HG03108 (cell line): ENCODE results near the gene DLAT.
"Not testable (repeated sequence)": the region's sequence is repeated elsewhere in the genome, so short reads cannot be mapped to it uniquely, and the experiment has no call there.

Experiments used
- ATAC-seq: cut with Tn5 transposase; IDR thresholded peaks from one replicate; pipeline ENCODE4 v1.9.1; 2021; ENCODE audit warnings: moderate library complexity; ENCODE audit not compliant: unreplicated experiment

DLAT gene

DNA sequence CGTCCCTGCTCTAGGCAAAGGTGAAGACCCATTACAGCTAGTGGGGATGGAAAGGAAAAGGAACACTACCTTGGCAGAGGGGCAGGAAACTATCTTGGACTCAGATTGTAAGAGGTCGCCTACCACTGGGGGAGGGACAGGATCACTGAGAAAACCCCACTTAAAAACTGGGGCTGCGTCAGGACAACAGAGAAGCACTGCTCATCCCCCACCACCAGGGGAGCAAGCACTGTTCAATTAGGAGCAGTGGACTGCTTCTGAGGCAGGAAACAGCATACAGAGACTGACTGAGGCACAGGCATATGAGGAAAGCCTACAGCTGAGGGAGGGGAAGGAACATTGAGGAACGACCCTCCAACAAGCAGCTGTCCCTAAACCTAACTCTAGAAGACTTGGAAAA is 20.8 kb upstream of the DLAT start:
- ATAC-seq, result peak; percentile 93

DNA sequence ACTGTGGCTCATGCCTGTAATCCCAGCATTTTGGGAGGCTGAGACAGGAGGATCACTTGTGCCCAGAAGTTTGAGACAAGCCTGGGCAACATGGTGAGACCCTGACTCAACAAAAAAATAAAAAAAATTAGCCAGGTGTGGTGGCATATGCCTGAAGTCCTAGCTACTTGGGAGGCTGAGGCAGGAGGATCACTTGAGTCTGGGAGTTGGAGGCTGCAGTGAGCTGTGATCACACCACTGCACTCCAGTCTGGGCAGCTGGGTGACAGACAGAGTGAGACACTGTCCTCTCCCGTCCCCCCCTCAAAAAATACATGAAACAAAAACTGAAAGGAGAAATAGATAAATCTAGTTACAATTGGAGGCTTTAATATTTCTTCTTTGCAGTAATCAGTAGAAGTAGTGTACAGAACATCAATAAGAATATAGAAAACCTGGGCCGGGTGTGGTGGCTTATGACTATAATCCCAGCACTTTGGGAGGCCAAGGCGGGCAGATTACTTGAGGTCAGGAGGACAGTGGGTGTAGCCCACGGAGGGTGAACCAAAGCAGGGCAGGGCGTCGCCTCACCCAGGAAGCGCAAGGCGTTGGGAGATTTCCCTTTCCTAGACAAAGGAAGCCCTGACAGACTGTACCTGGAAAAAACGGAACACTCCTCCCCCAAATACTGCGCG is 19.6 kb upstream of the DLAT start:
- ATAC-seq, result no peak

DNA sequence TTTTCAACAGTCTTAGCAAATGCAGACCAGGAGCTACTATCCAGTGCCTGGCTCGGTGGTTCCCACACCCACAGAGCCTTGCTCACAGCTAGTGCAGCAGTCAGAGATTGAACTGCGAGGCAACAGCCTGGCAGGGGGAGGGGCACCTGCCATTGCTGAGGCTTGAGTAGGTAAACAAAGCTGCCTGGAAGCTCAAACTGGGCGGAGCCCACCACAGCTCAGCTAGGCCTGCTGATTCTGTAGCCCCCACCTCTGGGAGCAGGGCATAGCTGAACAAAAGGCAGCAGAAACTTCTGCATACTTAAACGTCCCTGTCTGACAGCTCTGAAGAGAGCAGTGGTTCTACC is 19.1 kb upstream of the DLAT start:
- not testable (repeated sequence) for ATAC-seq

DNA sequence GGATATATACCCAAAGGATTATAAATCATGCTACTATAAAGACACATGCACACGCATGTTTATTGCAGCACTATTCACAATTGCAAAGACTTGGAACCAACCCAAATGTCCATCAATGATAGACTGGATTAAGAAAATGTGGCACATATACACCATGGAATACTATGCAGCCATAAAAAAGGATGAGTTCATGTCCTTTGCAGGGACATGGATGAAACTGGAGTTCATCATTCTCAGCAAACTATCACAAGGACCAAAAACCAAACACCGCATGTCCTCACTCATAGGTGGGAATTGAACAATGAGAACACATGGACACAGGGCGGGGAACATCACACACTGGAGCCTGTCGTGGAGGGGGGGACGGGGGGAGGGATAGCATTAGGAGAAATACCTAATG is 13.8 kb upstream of the DLAT start:
- ATAC-seq, result not testable (repeated sequence)

DNA sequence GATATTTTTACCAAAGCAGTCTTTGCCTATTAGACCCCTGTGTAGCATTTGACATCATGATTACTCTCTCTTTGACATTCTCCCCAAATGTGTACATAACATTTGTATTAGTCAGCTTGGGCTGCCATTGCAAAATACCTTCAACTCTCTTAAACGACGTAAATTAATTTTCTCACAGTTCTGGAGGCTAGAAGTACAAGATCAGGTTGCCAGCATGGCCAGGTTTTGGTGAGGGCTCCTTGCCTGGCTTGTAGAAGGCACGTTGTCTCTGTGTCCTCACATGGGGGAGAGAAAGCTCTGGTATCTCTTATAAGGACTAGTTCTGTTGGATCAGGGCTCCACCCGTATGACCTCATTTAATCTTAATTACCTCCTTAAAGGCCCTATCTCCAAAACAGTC is 12.3 kb upstream of the DLAT start:
- no peak for ATAC-seq

DNA sequence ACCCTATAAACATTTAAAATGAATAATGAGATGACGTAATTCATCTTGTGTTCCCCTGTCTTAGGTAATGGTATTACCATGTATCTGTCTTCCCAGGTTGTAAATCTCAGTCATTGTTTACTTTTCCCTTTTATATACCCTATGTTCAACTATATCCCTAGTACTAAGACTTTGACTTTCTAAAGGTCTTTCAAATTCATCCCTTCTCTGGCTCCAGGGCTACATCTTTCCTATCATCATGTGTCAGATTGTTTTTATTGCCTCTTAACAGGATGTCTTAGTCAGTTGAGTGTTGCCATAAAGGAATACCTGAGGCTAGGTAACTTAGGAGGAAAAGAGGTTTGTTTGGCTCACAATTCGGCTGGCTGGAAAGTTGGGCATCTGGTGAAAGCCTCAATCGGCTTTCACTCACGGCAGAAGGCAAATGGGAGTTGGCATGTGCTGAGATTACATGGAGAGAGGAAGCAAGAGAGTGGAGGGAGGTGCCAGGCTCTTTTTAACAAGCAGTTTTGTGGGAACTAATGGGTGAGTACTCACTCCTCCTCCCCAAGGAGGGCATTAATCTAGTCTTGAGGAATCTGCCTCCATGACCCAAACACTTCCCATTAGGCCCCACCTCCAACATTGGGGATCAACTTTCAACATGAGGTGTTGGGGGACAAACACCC is 11.6 kb upstream of the DLAT start:
- no peak for ATAC-seq

DNA sequence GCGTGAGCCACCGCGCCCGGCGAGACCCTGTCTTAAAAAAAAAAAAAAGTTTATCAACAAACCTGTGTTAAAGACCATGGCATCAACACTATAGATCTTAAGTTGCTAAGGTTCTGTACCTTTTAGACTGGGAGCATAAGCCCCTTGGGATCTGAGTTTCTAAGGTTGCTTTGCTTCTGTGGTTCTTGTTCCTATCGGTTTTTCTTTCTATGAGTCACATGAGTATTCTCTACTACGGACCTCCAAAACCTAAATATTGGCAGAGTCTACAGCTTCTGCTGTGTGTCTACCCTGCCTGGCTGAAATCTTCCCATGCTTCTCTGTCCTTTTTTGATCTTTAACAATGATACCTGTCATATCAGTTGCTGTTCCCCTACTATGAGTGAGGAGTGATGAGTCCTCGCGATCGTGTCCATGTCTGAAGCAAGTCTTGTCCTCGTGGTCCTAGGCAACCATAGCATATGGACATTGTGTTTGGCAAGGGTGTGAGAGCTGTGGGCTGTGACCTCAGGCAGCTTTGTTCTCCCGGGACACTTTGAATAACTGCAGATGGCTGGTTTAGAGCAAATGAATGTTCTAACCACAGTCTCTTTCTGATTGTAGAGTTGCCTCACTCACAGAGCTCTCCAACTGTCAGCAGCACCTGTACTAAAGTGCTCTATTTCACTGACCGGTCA is 9.0 kb upstream of the DLAT start:
- ATAC-seq, result peak; percentile 78

DNA sequence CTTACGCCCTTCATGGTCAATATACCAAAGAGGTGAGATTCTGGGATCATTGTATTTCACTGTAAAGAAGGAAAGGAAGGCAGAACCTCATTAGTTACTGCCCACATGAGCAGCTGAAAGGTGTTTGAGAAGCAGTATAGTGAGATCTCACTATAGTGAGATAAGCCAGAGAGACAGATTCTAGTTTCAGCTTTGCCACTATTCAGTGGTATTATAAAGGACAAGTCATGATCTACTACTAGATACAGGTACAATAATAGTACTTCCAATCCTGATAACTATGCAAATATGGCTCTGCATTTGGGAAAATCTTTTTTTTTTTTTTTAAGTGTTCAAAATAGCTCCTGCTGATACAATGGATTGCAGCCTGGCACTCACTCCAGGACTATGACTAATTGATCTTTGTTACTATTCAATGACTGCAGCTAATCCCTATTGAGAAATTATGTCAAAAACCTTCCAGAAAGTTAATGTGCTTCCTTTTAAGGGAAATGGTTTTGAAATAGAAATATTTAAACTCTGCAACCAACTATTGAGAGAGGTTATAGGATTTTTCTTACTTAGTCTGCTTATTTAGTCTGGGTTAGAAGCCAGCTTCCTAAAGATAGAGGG is 8.3 kb upstream of the DLAT start:
- ATAC-seq, result peak; percentile 41

DNA sequence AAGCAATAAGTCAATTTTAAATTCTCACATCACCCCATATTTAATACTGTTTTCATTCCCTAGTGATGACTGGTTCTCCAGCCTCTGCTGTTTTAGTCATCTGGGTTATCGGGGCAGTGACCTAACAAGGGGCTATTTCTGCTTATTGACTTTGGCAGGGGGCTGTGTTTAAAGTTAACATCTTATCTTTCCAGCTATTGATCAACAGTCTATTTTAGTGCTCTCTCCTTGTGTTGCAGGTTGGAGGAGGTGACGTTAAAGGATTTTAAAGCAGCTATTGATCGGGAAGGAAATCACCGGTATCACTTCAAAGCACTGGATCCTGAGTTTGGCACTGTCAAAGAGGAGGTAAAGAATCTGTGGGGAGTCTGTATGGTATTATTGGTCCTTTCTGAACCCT is 7.7 kb upstream of the DLAT start:
- ATAC-seq, result no peak

DNA sequence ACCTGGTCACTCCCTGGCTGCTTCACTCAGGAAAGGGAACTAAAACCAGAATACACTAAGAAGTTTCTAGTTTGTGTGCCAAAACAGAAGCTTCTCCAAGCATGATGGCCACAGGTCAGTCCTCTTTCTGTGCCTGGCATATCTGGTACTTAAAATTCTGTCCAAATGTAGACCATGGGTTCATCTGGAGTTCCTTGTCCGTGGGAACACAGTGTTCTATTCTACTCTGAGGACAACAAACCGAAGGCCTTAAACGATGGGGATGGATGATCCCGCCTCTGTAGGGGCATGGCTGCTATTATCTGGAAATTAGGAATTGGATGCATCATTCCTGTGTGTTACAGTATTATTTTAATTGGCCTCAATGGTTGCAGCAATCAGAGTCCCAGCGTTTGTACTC is 6.1 kb upstream of the DLAT start:
- no peak for ATAC-seq

DNA sequence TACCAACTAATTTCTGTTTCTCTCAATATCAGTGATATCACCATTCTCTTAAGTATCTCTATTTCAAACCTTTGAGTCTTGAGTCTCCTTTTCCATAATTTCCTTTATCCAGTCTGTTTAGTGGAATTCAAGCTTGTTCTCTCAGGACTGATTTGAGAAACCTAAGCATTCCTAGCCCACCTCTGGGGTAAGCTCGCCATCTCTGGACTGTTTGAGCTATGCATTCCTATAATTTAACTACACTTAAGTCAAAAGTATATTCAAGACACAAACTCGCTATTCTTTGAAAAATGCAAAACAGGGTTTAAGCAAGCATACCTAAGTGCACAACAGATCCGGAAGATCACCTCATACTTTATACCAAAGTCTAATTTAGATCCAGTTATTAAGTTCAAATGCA is 2.1 kb upstream of the DLAT start:
- ATAC-seq, result no peak

DNA sequence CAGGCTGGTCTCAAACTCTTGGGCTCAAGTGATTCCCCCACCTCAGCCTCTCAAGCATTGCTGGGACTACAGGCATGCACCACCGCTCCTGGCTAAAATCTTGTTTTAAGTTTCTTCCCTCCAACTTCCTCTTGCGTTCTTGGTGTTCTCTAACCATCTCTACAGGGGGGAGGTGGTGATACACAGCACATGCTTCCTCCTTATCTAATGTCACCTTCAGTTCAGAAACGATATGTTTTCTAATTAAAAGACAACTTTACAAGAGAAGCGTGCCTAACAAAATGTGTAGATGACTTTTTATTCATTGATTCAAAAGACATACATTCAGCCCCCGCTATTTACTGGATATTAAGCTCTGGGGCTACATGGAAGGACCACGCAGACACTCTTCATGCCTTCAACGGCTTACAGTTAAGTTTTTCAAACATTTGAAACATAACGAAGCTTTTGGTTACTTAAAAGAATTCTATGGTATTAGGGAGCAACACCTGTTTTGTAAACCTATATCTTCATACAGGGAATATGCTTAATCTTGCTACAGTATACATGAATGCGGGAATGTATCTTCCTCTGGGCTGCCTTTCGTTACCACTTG is 933 bp upstream of the DLAT start:
- peak; percentile 36 for ATAC-seq

DNA sequence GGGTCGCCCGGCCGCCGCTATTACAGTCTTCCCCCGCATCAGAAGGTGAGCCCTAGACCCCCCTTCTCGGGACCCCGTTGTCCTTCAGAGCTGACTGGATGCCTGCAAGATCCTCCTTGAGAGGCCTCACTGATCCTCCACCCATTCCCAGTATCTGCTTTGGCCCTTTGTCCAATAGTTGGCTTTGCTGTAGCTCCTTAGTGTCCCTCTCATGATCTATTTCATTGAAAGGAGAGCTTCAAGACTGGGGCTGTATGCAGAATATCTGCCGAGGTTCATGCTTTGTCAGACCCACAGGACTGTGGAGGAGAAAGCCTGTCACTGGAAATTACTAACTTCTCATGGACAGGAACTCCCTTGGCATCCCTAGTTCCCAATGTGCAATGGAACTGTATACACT is 499 bp downstream of the DLAT start:
- no peak for ATAC-seq

DNA sequence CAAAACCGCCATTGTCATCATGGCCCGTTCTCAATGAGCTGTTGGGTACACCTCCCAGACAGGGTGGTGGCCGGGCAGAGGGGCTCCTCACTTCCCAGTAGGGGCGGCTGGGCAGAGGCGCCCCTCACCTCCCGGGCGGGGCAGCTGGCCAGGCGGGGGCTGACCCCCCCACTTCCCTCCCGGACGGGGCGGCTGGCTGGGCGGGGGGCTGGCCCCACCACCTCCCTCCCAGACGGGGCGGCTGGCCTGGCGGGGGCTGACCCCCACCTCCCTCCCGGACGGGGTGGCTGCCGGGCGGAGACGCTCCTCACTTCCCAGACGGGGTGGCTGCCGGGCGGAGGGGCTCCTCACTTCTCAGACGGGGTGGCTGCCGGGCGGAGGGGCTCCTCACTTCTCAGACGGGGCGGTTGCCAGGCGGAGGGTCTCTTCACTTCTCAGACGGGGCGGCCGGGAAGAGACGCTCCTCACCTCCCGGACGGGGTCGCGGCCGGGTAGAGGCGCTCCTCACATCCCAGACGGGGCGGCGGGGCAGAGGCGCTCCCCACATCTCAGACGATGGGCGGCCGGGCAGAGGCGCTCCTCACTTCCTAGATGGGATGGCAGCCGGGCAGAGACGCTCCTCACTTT is 1.7 kb downstream of the DLAT start:
- ATAC-seq, result not testable (repeated sequence)

DNA sequence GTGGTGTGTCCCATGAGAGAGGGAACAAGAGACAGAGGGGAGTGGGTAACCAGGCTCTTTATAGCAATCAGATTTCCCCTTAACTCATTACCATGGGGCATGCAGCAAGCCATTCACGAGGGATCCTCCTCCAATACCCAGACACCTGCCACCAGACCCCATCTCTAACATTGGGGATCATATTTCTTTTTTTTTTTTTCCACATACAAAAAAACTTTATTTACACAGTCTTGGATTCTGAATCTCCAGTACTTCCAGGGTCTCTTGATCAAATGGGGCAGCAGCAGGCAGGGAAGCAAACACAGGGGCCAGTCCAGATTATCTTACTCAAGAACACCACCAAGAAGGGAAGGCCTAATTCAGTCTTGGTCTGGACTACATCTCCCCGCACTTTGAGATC is 4.3 kb downstream of the DLAT start:
- ATAC-seq, result no peak

DNA sequence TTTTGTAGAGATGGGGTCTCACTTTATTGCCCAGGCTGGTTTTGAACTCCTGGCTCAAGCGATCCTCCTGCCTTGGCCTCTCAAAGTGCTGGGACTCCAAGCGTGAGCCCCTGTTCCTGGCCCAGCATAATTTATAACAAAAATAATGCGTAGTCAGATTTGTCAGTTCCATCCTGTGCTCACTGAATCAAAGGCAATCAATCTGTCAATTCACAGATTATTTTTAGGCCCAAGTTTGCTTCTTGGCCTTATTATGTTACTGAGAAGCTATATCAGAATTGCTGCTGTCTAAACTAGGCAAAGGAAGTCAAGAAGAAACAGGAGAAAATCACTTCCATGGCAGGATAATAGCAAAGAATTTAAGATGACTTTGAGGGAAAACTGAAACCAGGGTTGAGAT is 8.7 kb downstream of the DLAT start:
- no peak for ATAC-seq

DNA sequence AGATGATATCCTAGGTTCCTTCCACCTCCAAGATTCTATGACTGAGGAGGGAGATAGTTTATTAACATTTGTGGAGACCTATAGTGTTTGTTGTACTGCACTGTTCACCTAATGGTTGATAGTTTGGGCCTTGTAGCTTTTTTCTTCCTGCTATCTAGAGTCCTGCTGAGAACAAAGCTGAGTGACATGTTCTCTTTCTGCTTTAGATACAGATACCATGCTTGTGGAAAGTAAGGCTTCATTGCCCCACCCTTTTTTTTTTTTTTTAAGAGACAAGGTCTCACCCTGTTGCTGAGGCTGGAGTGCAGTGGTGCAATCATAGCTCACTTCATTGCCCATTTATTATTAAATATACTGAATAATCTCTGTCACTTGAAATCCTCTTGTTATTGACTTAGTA is 12.3 kb downstream of the DLAT start:
- ATAC-seq, result no peak

DNA sequence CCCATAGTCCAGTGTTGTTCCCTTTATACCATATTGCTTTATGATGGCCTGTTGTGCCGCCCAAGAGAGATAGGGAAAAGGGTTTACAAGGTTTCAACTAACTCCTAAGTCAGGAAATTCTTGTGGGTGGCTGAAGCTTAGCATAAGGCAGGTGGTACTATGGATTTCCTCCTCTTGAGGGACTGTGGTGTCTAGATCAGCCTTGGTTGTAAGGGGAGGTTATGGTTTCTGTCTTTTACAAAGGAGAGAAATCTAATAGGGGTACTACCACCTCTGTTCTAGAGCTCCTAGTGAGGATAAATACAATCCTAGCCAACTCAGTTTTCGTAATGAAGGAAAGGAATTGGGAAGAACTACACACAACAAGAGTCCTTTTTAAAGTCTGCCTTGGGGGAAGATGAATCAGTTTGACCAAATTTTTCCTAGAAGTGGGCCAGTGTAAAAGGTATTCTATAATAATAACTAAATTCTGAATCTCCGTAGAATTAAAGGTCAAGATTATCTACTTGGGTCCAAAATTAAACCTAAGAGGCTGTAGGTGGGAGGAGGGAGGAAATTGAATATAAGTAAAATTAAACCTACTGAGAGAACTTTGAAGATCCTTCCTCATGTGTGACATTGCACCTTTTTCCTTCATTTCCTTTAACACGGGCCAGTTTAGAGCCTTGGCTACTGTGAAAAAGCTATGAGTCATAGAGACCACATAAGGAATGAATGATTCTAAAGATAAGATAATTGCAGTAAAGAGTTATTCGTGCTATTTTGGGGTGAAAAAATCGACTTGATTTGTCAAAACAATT is 17.2 kb downstream of the DLAT start:
- no peak for ATAC-seq

DNA sequence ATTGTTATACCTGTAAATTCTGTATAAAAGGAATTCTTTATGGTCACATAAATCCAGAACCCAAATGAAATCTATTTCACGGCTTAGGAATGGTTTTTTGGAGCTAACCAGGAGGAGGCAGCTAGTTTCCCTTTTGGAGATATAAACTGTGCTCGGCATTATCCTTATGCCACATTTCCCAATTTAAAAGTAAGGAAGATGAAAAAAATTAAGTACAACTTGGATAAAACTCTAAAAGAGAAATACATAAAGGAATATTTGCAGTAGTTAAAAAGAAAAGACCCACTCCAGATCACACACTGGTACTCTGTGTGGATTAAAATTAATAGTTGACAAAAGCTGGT is 17.7 kb downstream of the DLAT start:
- ATAC-seq, result no peak

DNA sequence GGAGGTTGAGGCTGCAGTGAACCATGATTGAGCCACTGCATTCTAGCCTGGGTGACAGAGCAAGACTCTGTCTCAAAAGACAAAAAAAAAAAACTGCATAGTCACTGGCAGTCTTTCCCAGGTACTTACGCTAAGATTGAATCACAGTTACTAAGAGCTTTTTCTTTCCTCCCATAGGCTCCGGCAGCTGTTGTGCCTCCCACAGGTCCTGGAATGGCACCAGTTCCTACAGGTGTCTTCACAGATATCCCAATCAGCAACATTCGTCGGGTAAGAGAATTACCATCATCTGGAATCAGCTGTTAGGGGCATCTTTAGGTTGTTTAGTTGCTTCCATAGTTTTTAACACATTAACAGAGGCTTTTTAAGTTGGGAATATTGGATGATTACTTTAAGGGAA is 19.8 kb downstream of the DLAT start:
- ATAC-seq, result no peak

DNA sequence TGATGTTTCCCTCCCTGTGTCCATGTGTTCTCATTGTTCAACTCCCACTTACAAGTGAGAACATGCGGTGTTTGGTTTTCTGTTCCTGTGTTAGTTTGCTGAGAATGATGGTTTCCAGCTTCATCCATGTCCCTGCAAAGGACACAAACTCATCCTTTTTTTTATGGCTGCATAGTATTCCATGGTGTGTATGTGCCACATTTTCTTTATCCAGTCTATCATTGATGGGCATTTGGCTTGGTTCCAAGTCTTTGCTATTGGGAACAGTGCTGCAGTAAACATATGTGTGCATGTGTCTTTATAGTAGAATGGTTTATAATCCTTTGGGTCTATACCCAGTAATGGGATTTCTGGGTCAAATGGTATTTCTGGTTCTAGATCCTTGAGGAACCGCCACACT is 21.4 kb downstream of the DLAT start:
- not testable (repeated sequence) for ATAC-seq
